SH-SY5Y (cell line): ENCODE results near the gene CDC5L.

ENCODE experiments used
- GATA2 ChIP-seq: IDR thresholded peaks from 2 replicates; pipeline ENCODE4 v1.6.1; 2011; ENCODE audit warnings: mild to moderate bottlenecking, low read depth, low read length
- GATA3 ChIP-seq: IDR thresholded peaks from 2 replicates; pipeline ENCODE4 v1.6.1; 2011; ENCODE audit warnings: low read depth, mild to moderate bottlenecking, low read length, moderate library complexity

DNA sequence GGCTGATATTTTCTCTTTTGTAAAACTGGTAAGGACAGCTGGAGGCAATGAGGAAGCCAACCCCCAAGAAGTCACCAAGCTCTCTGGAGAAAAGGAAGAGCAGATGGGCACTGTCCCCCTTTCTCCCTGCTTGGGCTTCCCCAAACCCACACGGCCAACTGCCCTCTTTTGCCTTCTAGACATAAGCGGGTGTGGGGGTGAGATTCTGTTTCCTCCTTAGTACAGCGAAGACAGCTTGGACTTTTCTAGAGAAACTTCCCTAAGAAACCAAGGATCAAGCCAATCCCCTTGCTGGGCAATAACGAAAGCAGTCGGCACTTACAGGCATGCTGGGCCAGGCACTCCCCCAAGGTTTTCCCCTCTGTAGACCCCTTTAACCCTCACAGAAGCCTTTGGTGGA is 110.3 kb downstream of the CDC5L start:
- no peak for TF ChIP-seq GATA2
- no peak for TF ChIP-seq GATA3
